ENCODE measurements around the gene ARHGDIB. TPM values are rescaled to one million over a fixed set of nuclear protein-coding genes. Genes with fewer than 3 reads are reported as not detected.

Gene ARHGDIB
- total and polyA plus RNA-seq, 2 donors from 2014 or later, result 127 to 151 TPM

GRCh38 chr12:14956905-14957304, 4.5 kb downstream of the ARHGDIB start:
- no peak for TF ChIP-seq CTCF (IDR thresholded peaks at IDR 0.05; ENCODE audit: borderline replicate concordance, extremely low read depth, insufficient read depth)
- H3K4me3 ChIP-seq (ENCODE audit: low read length in 3 of 3), result no peak overlapping the region
- peak overlapping the region in 1 of 2 donors; percentile 51 for H3K27ac ChIP-seq (ENCODE audit: low read depth in 2 of 2, low read length in 2 of 2)
- no peak overlapping the region for H3K9ac ChIP-seq (ENCODE audit: low read length in 3 of 3)
- FAIRE-seq (no peak), DNase-seq (no peak)
- no peaks in the 10 kb centered on the region for H3K36me3 ChIP-seq (ENCODE audit: control insufficient read depth in 2 of 3, insufficient read depth in 3 of 3, low read length in 3 of 3)
- peaks cover 0 to 7% (median 6%) of the 10 kb centered on the region in 3 donors for H3K4me1 ChIP-seq (ENCODE audit: control insufficient read depth in 2 of 3, insufficient read depth in 2 of 3, low read depth in 1 of 3, low read length in 3 of 3)
- no peaks in the 10 kb centered on the region for H3K9me3 ChIP-seq (ENCODE audit: control insufficient read depth in 2 of 3, insufficient read depth in 1 of 3, low read length in 3 of 3)
- intact Hi-C loops (cut with DNase I), result no loop called here
- no peaks in the 10 kb centered on the region for H3K27me3 ChIP-seq (ENCODE audit: control insufficient read depth, insufficient read depth, low read length)

- Histone ChIP-seq H3K4me3 (ENCODE audit: low read length in 3 of 3) (no peak overlapping the region), H3K27me3 (ENCODE audit: control insufficient read depth, insufficient read depth, low read length) (no peaks in the 10 kb centered on the region), H3K27ac (ENCODE audit: low read depth in 2 of 2, low read length in 2 of 2) (peak overlapping the region in 1 of 2 donors; percentile 38), H3K4me1 (ENCODE audit: control insufficient read depth in 2 of 3, insufficient read depth in 2 of 3, low read depth in 1 of 3, low read length in 3 of 3) (peaks cover 0 to 10% (median 10%) of the 10 kb centered on the region in 3 donors), H3K9me3 (ENCODE audit: control insufficient read depth in 2 of 3, insufficient read depth in 1 of 3, low read length in 3 of 3) (no peaks in the 10 kb centered on the region), H3K9ac (ENCODE audit: low read length in 3 of 3) (no peak overlapping the region), H3K36me3 (ENCODE audit: control insufficient read depth in 2 of 3, insufficient read depth in 3 of 3, low read length in 3 of 3) (no peaks in the 10 kb centered on the region)
- FAIRE-seq (no peak), DNase-seq (no peak)
- no peak for TF ChIP-seq CTCF (IDR thresholded peaks at IDR 0.05; ENCODE audit: borderline replicate concordance, extremely low read depth, insufficient read depth)
- intact Hi-C loops (cut with DNase I), result no loop called here
These were observed 5.1 kb downstream of the ARHGDIB start for GRCh38 chr12:14956024-14956891.

- no peaks in the 10 kb centered on the region for H3K27me3 ChIP-seq (ENCODE audit: control insufficient read depth, insufficient read depth, low read length)
- DNase-seq, result no peak
- H3K27ac ChIP-seq (ENCODE audit: low read depth in 2 of 2, low read length in 2 of 2), result peak overlapping the region in 1 of 2 donors; percentile 43
- H3K4me3 ChIP-seq (ENCODE audit: low read length in 3 of 3), result no peak overlapping the region
- intact Hi-C loops (cut with DNase I), result no loop called here
- no peaks in the 10 kb centered on the region for H3K9me3 ChIP-seq (ENCODE audit: control insufficient read depth in 2 of 3, insufficient read depth in 1 of 3, low read length in 3 of 3)
- no peak for TF ChIP-seq CTCF (IDR thresholded peaks at IDR 0.05; ENCODE audit: borderline replicate concordance, extremely low read depth, insufficient read depth)
- H3K36me3 ChIP-seq (ENCODE audit: control insufficient read depth in 2 of 3, insufficient read depth in 3 of 3, low read length in 3 of 3), result no peaks in the 10 kb centered on the region
- H3K9ac ChIP-seq (ENCODE audit: low read length in 3 of 3), result no peak overlapping the region
- H3K4me1 ChIP-seq (ENCODE audit: control insufficient read depth in 2 of 3, insufficient read depth in 2 of 3, low read depth in 1 of 3, low read length in 3 of 3), result peaks cover 0 to 20% (median 10%) of the 10 kb centered on the region in 3 donors
- FAIRE-seq, result no peak
These were observed 7.1 kb downstream of the ARHGDIB start for GRCh38 chr12:14954269-14954668.

Measured in kidney (tissue), 14 donors.